ENCODE data around the gene CALB2. TPM values are rescaled to one million over a fixed set of nuclear protein-coding genes. Genes with fewer than 3 reads are reported as not detected.

Gene CALB2
- total RNA-seq, 1 experiment from 2014 or later, result 0.85 TPM

GRCh38 chr16:71338632-71339031, 19.9 kb upstream of the CALB2 start:
- Histone ChIP-seq H2BK20ac (ENCODE audit: low read depth, low read length, poor library complexity, severe bottlenecking) (no peak overlapping the region), H3K27me3 (ENCODE audit: insufficient read depth, low read length) (no peaks in the 10 kb centered on the region), H3K14ac (ENCODE audit: insufficient read depth, low read length) (no peak overlapping the region), H3T11ph (ENCODE audit: low read length) (no peak overlapping the region), H3K56ac (ENCODE audit: insufficient read length, low read depth, low read length) (no peak overlapping the region), H2AFZ (ENCODE audit: low read length) (no peak overlapping the region), H3K23me2 (ENCODE audit: insufficient read length, low read depth, low read length, poor library complexity, severe bottlenecking) (no peaks in the 10 kb centered on the region), H3K4me1 (ENCODE audit: insufficient read depth, low read length) (no peaks in the 10 kb centered on the region), H4K20me1 (ENCODE audit: control insufficient read depth, insufficient read depth, insufficient read length) (no peaks in the 10 kb centered on the region), H3K9me3 (ENCODE audit: control insufficient read depth, low read depth, low read length) (no peaks in the 10 kb centered on the region), H2BK5ac (ENCODE audit: insufficient read length, low read length) (no peak overlapping the region), H2BK15ac (ENCODE audit: low read depth, low read length) (no peak overlapping the region), H4K5ac (ENCODE audit: insufficient read length, low read depth, low read length) (no peak overlapping the region), H2BK120ac (ENCODE audit: low read depth, low read length, poor library complexity, severe bottlenecking) (no peak overlapping the region), H3K4me2 (ENCODE audit: insufficient read depth, insufficient read length, low read length) (no peak overlapping the region), H4K91ac (ENCODE audit: insufficient read length, low read depth, low read length) (no peak overlapping the region), H2AK5ac (ENCODE audit: insufficient read length, low read length) (no peak overlapping the region), H2BK12ac (ENCODE audit: insufficient read length, low read depth, low read length) (no peak overlapping the region), H3K27ac (ENCODE audit: insufficient read length, low read depth, low read length) (no peak overlapping the region), H3K4ac (ENCODE audit: low read depth, low read length) (no peak overlapping the region), H3K23ac (ENCODE audit: insufficient read length, low read depth, low read length) (no peak overlapping the region), H3K18ac (ENCODE audit: insufficient read length, low read depth, low read length) (no peak overlapping the region), H3K9ac (ENCODE audit: extremely low read depth, insufficient read length, low read length) (no peak overlapping the region), H3K79me2 (ENCODE audit: insufficient read depth, low read length) (no peaks in the 10 kb centered on the region), H4K8ac (replicated peaks; ENCODE audit: insufficient read length, low read depth, low read length) (no peak overlapping the region), H3K79me1 (ENCODE audit: insufficient read depth, low read depth, low read length, poor library complexity, severe bottlenecking) (no peaks in the 10 kb centered on the region)
- TF ChIP-seq CTCF (conservative IDR thresholded peaks at IDR 0.05), result no peak
- H3K4me3 Mint-ChIP-seq, result no peak overlapping the region
- H3K27me3 Mint-ChIP-seq (ENCODE audit: low read depth), result peaks cover 4% of the 10 kb centered on the region
- H3K9me3 Mint-ChIP-seq, result peaks cover 2 to 3% of the 10 kb centered on the region in 2 experiments; a peak in 3 of 5 replicates
- H3K4me1 Mint-ChIP-seq, result no peaks in the 10 kb centered on the region
- no peak overlapping the region for H3K27ac Mint-ChIP-seq
- DNase-seq, result no peak
- H3K36me3 Mint-ChIP-seq (ENCODE audit: insufficient read depth in 1 of 3, low read depth in 3 of 3), result peaks cover 0 to 4% (median 0%) of the 10 kb centered on the region in 3 experiments; a peak in 1 of 7 replicates
- no CpG with 5 or more reads among the region's 1 CpG for WGBS (ENCODE audit: extremely low coverage, insufficient read length, low lambda C conversion rate)
